Mammary epithelial cell (primary cell): Measurements from ENCODE around the gene TDRD12.

Source experiments
- EZH2 ChIP-seq: IDR thresholded peaks from 2 replicates; pipeline ENCODE4 v1.6.1; 2012; ENCODE audit warnings: low read length, inconsistent platforms, borderline replicate concordance
- TF ChIP-seq, protein P1 (sequence below), 2 donors: IDR thresholded peaks in 1 of 2; conservative IDR thresholded peaks in 1 of 2; 2 replicates each; pipeline ENCODE4 v1.5.1; 2011 to 2012; ENCODE audit warnings: inconsistent platforms in 2 of 2, low read length in 2 of 2, mild to moderate bottlenecking in 2 of 2, control low read depth in 1 of 2, low read depth in 1 of 2; ENCODE audit not compliant: insufficient read depth in 1 of 2; ENCODE audit errors: extremely low read depth in 1 of 2

GRCh38 chr19:32852216-32852615 is 132.6 kb downstream of the TDRD12 start:
- TF ChIP-seq, protein P1, sequence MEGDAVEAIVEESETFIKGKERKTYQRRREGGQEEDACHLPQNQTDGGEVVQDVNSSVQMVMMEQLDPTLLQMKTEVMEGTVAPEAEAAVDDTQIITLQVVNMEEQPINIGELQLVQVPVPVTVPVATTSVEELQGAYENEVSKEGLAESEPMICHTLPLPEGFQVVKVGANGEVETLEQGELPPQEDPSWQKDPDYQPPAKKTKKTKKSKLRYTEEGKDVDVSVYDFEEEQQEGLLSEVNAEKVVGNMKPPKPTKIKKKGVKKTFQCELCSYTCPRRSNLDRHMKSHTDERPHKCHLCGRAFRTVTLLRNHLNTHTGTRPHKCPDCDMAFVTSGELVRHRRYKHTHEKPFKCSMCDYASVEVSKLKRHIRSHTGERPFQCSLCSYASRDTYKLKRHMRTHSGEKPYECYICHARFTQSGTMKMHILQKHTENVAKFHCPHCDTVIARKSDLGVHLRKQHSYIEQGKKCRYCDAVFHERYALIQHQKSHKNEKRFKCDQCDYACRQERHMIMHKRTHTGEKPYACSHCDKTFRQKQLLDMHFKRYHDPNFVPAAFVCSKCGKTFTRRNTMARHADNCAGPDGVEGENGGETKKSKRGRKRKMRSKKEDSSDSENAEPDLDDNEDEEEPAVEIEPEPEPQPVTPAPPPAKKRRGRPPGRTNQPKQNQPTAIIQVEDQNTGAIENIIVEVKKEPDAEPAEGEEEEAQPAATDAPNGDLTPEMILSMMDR (conservative IDR thresholded peaks at IDR 0.05 in 1 of 2, IDR thresholded peaks at IDR 0.05 in 1 of 2; ENCODE audit: extremely low read depth in 1 of 2, insufficient read depth in 1 of 2, low read depth in 1 of 2, low read length in 2 of 2), result no peak
- TF ChIP-seq EZH2, result no peak
